GM18502 (cell line): ENCODE data around the gene PPP3CA.
"Not testable (repeated sequence)": the region's sequence is repeated elsewhere in the genome, so short reads cannot be mapped to it uniquely, and the experiment has no call there.

Source experiments
- ATAC-seq: cut with Tn5 transposase; IDR thresholded peaks from one replicate; pipeline ENCODE4 v1.9.1; 2021; ENCODE audit warnings: mild to moderate bottlenecking; ENCODE audit not compliant: unreplicated experiment, poor library complexity

Gene PPP3CA

DNA sequence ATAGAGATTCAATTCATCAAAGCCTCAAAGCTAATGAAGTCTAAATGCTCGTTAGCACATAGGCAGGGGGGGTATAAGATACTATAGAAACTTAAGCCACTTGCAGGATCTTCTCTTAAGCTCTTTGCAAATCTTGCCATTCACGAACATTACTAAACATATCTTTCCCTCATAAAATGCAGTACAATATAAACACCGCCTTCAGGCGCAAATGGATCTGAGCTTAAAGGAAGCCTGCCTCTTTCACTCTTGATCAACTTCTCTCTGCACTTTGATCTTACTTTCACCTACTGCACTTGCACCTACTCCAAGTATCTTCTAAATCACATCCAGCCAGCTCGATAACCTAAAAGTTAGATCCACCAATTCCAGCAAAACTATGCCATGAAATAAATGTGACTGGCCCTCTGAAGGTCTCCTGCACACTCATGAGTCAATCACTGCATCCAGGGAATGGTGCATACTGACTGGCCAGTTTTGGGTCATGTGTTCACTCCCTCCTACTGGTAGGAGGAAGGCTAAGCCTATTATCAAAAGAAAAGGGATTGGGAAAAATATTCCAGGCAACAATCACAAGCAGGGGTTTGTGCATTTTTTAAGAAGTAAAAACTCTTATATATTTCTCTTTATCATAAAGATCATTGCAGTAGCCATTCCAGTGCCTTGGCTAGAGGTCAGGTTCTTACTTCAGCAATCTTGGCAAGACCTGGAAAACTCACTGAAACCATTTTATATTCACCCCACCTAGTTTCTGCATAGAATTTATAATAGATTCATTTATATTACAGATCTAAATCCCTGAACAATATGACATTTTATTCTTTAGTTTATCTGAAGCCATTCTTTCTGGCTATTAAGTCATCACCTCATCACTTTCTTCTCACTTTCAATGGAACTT is 222.0 kb downstream of the PPP3CA start:
- no peak for ATAC-seq

GRCh38 chr4:101123231-101123630 is 224.1 kb downstream of the PPP3CA start:
- no peak for ATAC-seq

- ATAC-seq: no peak
These were observed 225.3 kb downstream of the PPP3CA start for GRCh38 chr4:101122019-101122418.

DNA sequence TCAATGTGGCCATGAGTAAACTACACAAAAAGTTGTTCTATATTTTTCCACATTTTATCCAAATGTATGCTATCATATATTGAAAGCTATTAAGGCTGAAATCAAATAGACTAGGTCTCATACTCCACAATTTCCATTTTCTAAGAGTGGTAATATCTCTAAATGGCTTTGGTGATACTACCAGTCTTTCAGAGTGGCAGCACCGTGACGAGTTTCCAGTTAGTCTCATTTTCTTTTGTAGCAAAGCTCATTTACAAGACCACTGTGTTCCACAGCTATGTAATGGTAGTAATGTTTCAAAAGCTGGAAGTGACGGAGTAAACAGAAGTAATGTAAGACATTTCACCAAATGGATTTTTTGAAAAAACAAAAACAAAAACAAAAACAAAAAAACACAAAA is 228.2 kb downstream of the PPP3CA start:
- no peak for ATAC-seq

- ATAC-seq: no peak
These were observed 228.7 kb downstream of the PPP3CA start for GRCh38 chr4:101118617-101119016.

DNA sequence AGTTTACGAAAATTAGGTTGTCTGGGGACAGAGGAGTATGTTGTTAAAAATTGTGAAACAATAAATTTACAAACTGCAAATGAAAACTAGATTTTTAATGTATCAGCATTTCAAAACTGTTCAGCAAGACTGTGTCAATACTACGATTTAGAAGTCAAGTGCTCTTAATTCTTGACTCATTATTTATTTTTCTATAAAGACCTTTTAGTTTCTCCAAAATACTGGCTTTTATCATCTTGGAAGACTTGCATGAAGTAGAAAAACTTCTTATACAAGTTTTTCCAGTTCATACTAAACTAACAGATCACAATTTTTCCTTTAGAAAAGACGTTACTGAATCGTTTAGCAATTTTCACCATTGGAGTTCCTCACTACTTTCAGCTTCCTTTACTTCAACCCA is 231.4 kb downstream of the PPP3CA start:
- no peak for ATAC-seq

DNA sequence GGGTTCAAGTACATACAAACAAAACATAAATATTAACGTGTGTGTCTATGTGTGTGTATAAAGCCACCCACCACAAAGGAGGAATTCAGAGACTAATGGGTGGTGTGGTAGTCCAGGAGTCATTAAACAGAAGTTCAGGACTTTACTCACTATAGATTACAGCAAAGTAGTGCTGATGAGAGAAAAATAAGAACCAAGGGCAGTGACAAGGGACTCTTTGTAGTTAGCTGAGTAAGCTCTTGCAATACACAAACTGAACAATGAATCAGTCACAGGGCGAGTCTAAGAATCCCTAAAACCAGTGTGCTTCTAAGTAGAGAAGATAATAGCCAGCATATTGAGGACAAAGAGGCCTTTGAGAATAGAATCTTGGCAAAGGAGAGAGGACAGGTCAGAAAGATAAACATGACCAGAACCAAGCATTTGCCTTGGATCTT is 232.4 kb downstream of the PPP3CA start:
- no peak for ATAC-seq

DNA sequence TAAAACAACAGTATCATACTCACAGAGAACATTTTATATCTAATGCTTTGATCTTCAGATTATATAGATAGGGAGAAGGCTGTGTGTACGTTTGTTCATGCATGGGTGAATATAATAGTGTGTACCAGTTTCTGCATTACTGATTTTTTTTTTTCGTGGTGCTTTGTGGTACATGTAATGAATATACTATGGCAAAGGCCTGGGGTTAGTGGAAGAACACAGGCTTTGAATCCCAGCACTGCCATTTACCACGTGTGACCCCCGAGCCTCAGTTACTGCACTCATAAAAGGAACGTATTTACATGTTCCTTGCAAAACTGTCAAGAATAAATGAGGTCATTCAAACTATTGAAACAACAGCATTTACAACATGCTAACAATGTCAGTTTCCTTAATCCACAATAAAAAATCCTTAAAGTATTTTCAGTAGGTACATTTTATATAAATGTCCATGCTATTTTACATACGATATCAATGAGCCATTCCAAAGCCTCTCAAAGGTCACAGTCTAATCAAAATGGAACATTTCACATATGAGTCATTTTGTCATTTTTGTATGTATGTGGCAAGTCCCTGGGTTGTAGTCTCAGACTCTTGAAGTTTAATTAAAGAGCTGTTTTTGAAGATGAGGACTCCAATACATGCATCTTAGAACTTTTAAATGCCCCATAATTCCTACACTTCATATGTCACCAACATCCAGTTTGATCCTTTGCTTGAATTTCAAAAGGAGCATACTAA is 242.8 kb downstream of the PPP3CA start:
- ATAC-seq: peak; percentile 39

DNA sequence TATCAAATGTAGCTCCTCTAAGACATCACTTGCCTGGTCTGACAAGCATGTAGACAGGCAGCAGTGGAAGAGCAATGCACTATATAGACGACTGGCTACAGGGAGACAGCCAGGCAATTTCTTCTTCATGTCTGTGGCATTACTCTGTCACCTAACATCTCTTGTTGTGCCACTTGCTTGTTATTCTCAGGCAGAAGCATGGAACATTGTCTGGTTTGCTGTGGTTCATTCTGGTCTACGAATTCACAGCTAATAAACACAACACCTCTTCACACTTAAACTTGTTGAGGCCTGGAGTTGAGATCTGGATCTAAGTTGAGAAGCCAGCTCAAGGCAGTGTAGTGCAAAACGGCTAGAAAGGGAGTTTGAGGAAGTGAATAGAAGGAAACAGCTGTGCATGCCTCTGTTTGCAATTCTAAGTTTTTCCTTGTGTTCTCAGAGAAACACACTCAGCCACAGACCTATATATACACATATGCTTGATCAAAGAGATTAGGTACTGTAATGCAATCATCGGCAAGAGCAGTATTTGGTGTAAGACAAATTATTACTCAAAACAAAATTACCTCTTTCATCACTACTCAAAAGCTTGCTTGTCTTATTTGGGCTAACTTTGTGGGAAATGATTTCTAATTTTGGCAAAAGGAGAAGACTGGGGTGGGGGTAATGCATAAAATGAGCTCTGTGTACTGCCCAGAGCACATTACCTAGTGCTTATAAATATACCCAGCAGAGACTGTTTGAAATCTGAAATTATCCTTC is 243.8 kb downstream of the PPP3CA start:
- peak; percentile 92 for ATAC-seq

GRCh38 chr4:101102114-101102742 is 245.1 kb downstream of the PPP3CA start:
- no peak for ATAC-seq

GRCh38 chr4:101101072-101101471 is 246.3 kb downstream of the PPP3CA start:
- ATAC-seq: no peak

DNA sequence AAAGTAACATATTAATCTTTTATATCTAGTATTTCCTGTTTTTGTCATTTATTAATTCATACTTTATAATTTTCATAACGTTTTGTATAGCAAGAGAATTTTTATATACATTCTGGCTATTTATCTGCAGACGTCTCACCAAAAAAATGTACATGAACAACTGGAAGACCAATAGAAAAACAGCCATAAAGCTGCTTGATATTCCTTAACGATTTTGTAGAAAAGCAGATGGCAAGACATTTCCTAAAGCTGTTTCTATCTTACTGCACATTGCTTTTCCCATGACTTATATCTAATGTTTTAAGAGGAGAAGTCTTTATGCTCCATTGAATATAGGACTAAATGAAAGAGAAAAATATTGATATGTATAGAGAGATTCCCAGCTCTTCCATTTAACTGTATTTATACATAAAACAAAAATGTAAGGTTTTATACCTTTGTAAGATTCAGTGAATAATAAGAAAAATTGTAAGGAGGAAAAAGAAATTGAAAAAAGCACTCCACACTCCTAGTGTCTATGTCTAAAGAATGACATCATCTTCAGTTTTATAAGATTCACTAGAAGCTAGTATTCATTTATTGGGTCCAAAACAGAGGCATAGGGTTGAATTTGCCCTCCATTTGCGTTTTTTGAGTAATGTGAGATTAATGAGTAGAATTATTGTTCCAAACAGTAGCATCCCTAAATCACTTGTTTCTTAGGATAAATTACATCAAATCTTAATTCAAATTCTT is 248.5 kb downstream of the PPP3CA start:
- ATAC-seq: no peak

- not testable (repeated sequence) for ATAC-seq
These were observed 254.7 kb downstream of the PPP3CA start for GRCh38 chr4:101092609-101093008.

- no peak for ATAC-seq
These were observed 258.2 kb downstream of the PPP3CA start for GRCh38 chr4:101089168-101089567.

DNA sequence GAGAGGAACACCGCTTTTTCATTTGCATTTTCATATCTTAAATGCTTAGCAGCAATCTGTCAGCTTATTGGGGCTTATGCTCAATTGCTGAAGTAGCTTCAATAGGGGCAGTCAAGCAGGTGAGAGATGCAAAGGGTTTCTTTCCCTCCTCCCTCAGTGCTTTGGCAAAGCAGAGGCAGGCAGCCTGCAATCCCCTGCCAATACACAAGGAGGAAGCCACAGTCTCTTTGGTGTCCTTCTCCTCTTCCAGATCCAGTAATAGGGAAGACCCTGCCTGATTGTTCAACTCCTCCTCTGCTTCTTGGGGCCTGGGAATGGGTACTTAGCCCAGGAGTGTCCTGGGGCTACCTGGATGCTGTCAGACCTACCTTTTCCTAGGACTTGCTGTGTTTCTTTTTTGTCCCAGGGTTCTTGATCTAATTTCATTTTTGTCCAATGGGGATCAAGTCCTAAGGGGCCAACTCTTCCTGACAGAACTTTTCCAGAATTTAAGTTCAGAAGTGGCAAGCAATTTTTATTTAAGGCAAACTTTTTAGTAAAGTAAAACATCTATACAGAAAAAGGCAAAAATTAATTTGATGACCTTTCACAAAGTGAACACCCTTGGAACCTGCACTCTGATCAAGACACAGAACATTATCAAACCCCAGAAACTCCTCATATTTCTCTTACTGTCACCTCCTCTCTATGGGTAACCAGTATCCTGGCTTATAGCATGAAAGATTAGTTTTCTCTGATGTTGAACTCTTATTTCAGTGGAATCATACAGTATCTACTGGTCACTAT is 260.3 kb downstream of the PPP3CA start:
- no peak for ATAC-seq

GRCh38 chr4:101083131-101083530 is 264.2 kb downstream of the PPP3CA start:
- ATAC-seq: no peak

DNA sequence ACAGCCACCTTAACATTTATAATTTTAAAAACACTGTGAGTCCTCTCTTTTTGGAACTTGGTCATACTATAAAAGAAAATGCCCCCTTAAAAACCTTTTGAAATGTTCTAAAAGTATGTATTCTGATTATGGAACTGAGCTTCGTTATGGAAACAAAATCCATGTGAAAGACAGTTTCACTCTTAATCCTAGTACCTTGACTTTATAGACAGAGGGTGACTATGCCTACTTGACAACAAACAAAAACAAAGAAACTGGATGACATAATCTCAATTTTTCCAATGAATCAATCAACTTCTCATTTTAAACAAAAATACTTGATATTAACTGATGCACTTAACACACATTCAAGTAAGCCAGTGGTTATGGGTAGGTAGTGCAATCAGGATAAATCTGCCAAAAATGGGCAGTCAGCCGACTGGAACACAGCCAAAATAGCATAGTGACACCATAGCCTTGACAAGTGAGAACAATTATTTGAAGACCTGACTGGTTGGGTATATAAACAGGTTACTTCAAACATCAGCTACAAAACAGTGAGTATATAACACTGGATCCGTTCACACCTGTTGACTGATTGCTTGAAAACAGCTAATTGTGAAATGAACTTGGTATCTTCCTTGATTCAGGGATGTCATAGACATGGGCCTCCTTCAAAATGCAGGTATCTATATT is 265.5 kb downstream of the PPP3CA start:
- no peak for ATAC-seq

DNA sequence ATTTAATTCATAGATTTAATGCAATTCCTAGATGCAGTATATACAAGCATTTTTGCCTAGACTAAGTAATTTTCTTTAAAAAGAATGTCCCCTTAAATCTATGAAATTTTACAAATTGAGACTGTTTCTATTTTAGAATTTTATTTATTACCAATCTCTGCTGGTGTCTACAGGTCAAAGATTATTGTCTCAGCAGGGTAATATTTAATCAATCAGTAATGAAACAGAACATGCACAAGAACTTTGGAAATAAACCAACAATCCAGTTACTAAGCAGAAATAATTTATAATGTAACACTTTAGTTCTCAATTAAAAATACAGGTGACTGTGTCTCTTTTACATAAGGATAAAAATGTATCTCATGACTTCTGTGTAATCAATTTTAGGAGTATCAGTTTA is 266.2 kb downstream of the PPP3CA start:
- no peak for ATAC-seq
